HG03025 (cell line): Measurements from ENCODE around the gene SLX1A.
"Not testable (repeated sequence)": the region's sequence is repeated elsewhere in the genome, so short reads cannot be mapped to it uniquely, and the experiment has no call there.

Experiments
- ATAC-seq: cut with Tn5 transposase; IDR thresholded peaks from one replicate; pipeline ENCODE4 v1.9.1; 2021; ENCODE audit warnings: mild to moderate bottlenecking, moderate library complexity; ENCODE audit not compliant: unreplicated experiment, low FRiP score

Gene SLX1A

DNA sequence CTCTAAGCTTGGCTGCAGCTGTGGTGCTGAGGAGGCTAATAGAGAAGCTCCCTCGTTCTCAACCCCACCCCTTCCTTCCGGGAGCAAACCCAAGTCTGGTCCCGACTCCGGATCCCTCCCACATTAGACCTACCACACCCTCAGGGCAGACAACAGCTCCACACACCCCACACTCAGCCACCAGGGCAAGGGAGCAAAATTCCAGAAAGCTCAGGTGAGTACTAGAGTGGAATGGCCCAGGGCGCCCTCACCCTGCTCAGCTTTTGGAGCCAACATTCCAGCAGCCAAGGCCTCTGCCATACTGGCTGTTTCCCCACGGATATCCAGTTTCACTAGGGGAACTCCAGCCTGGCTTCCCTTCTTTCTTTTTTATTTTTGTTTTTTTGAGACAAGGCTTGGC is 15.4 kb downstream of the SLX1A start:
- ATAC-seq = not testable (repeated sequence)

DNA sequence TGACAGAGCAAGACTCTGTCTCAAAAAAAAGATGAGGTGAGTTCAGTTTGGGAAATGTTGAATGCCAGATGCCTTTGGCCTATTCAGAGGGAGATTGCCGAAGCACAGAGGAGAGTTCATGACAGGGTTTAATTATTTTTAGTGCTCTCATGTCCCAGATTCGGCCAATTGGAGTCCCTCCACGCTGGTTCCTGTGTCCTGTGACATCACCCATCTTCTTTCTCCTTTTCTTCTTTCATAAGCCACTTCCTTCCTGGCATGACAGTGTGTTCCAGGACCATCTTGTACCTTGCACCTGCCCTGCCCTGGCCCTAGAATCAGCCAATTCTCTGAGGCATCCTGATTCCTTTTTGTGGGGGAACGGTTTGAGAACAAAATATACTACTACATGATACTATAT is 17.7 kb downstream of the SLX1A start:
- ATAC-seq = not testable (repeated sequence)

DNA sequence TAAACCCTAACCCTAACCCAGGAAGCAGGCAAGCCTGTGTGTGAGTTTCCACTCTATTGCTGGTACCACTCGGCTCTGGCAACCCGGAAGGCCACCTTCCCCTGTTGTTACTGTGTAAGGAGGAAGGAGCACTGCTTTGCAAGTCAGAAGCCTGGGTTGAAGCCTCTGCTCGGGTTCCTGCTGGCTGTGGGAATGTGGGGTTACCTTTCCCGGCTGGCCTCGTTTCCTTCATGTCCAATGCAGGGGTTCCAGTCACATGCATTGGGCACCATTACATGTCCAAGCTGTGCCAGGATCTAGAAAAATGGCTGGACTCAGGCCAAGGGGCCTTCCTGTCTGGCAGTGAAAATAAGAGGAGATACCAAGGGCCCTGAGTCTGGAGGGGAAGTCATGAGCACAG is 23.4 kb downstream of the SLX1A start:
- ATAC-seq = not testable (repeated sequence)
